Memory B cell (primary cell): ENCODE data around the gene ABCG8.

Source experiments
- ATAC-seq: fragments of 150-1000 bp; cut with Tn5 transposase; 2 replicates; pipeline ENCODE4 v1.10.0; 2021; ENCODE audit warnings: low read depth, mild to moderate bottlenecking, moderate library complexity
- DNase-seq, 2 donors: peaks; one replicate each; pipeline ENCODE4 v3.0.0; 2022; ENCODE audit warnings: low spot score in 2 of 2
- H3K27ac Mint-ChIP-seq: one replicate; pipeline ENCODE4 v1.8.0; 2022; ENCODE audit warnings: mild to moderate bottlenecking, moderate library complexity, mixed read lengths
- H3K27me3 Mint-ChIP-seq: one replicate; pipeline ENCODE4 v1.8.0; 2022; ENCODE audit warnings: mixed read lengths
- H3K36me3 Mint-ChIP-seq: one replicate; pipeline ENCODE4 v1.8.0; 2022; ENCODE audit warnings: mild to moderate bottlenecking, mixed read lengths
- H3K4me1 Mint-ChIP-seq: one replicate; pipeline ENCODE4 v1.8.0; 2022; ENCODE audit warnings: mixed read lengths
- H3K4me3 Mint-ChIP-seq: one replicate; pipeline ENCODE4 v1.8.0; 2022; ENCODE audit warnings: mild to moderate bottlenecking, moderate library complexity, mixed read lengths
- H3K9me3 Mint-ChIP-seq: one replicate; pipeline ENCODE4 v1.8.0; 2022; ENCODE audit warnings: mixed read lengths

The ABCG8 gene

GRCh38 chr2:43839776-43840564 lies 1.2 kb downstream of the ABCG8 start:
- Mint-ChIP-seq H3K27ac (no peak overlapping the region), H3K36me3 (no peaks in the 10 kb centered on the region), H3K4me1 (no peaks in the 10 kb centered on the region), H3K4me3 (no peak overlapping the region), H3K9me3 (no peaks in the 10 kb centered on the region), H3K27me3 (peaks cover 7% of the 10 kb centered on the region)
- ATAC-seq, result no peak
- no peak for DNase-seq

GRCh38 chr2:43840965-43841364 lies 2.2 kb downstream of the ABCG8 start:
- no peaks in the 10 kb centered on the region for H3K36me3 Mint-ChIP-seq
- H3K27me3 Mint-ChIP-seq, result peaks cover 5% of the 10 kb centered on the region
- no peak for DNase-seq
- H3K9me3 Mint-ChIP-seq, result no peaks in the 10 kb centered on the region
- no peak overlapping the region for H3K27ac Mint-ChIP-seq
- ATAC-seq, result no peak
- no peak overlapping the region for H3K4me3 Mint-ChIP-seq
- no peaks in the 10 kb centered on the region for H3K4me1 Mint-ChIP-seq

- no peaks in the 10 kb centered on the region for H3K4me1 Mint-ChIP-seq
- peaks cover 5% of the 10 kb centered on the region for H3K27me3 Mint-ChIP-seq
- ATAC-seq (no peak), DNase-seq (no peak)
- H3K9me3 Mint-ChIP-seq, result no peaks in the 10 kb centered on the region
- no peak overlapping the region for H3K4me3 Mint-ChIP-seq
- H3K36me3 Mint-ChIP-seq, result no peaks in the 10 kb centered on the region
- H3K27ac Mint-ChIP-seq, result no peak overlapping the region
Measured at GRCh38 chr2:43841949-43842865, 3.4 kb downstream of the ABCG8 start.

GRCh38 chr2:43842866-43843226 lies 4.1 kb downstream of the ABCG8 start:
- Mint-ChIP-seq H3K27ac (no peak overlapping the region), H3K4me1 (no peaks in the 10 kb centered on the region), H3K27me3 (peaks cover 5% of the 10 kb centered on the region), H3K4me3 (no peak overlapping the region), H3K9me3 (no peaks in the 10 kb centered on the region), H3K36me3 (no peaks in the 10 kb centered on the region)
- no peak for ATAC-seq
- DNase-seq, result no peak

GRCh38 chr2:43845181-43845580 lies 6.4 kb downstream of the ABCG8 start:
- no peak overlapping the region for H3K4me3 Mint-ChIP-seq
- no peak overlapping the region for H3K27ac Mint-ChIP-seq
- no peak for DNase-seq
- H3K36me3 Mint-ChIP-seq, result no peaks in the 10 kb centered on the region
- H3K9me3 Mint-ChIP-seq, result no peaks in the 10 kb centered on the region
- no peak for ATAC-seq
- peaks cover 1% of the 10 kb centered on the region for H3K27me3 Mint-ChIP-seq
- no peaks in the 10 kb centered on the region for H3K4me1 Mint-ChIP-seq

- ATAC-seq (no peak), DNase-seq (no peak)
- no peak overlapping the region for H3K4me3 Mint-ChIP-seq
- H3K27me3 Mint-ChIP-seq, result peaks cover 5% of the 10 kb centered on the region
- no peaks in the 10 kb centered on the region for H3K4me1 Mint-ChIP-seq
- no peaks in the 10 kb centered on the region for H3K36me3 Mint-ChIP-seq
- H3K27ac Mint-ChIP-seq, result no peak overlapping the region
- H3K9me3 Mint-ChIP-seq, result no peaks in the 10 kb centered on the region
Measured at GRCh38 chr2:43846140-43846793, 7.5 kb downstream of the ABCG8 start.

- H3K9me3 Mint-ChIP-seq, result no peaks in the 10 kb centered on the region
- no peaks in the 10 kb centered on the region for H3K36me3 Mint-ChIP-seq
- no peak for DNase-seq
- no peak overlapping the region for H3K4me3 Mint-ChIP-seq
- H3K27me3 Mint-ChIP-seq, result peaks cover 7% of the 10 kb centered on the region
- ATAC-seq, result peak; percentile 59
- H3K4me1 Mint-ChIP-seq, result no peaks in the 10 kb centered on the region
- no peak overlapping the region for H3K27ac Mint-ChIP-seq
Measured at GRCh38 chr2:43848214-43848613, 9.4 kb downstream of the ABCG8 start.

- Mint-ChIP-seq H3K9me3 (no peaks in the 10 kb centered on the region), H3K27me3 (peaks cover 12% of the 10 kb centered on the region), H3K36me3 (no peaks in the 10 kb centered on the region), H3K4me3 (no peak overlapping the region), H3K4me1 (no peaks in the 10 kb centered on the region), H3K27ac (no peak overlapping the region)
- ATAC-seq, result no peak
- no peak for DNase-seq
Measured at GRCh38 chr2:43851011-43851980, 12.5 kb downstream of the ABCG8 start.

- no peak for ATAC-seq
- no peaks in the 10 kb centered on the region for H3K9me3 Mint-ChIP-seq
- no peak overlapping the region for H3K27ac Mint-ChIP-seq
- no peaks in the 10 kb centered on the region for H3K36me3 Mint-ChIP-seq
- H3K27me3 Mint-ChIP-seq, result peaks cover 14% of the 10 kb centered on the region
- no peak for DNase-seq
- H3K4me1 Mint-ChIP-seq, result no peaks in the 10 kb centered on the region
- no peak overlapping the region for H3K4me3 Mint-ChIP-seq
Measured at GRCh38 chr2:43852196-43852730, 13.5 kb downstream of the ABCG8 start.

- Mint-ChIP-seq H3K27me3 (peaks cover 18% of the 10 kb centered on the region), H3K27ac (no peak overlapping the region), H3K4me3 (no peak overlapping the region), H3K4me1 (no peaks in the 10 kb centered on the region), H3K9me3 (no peaks in the 10 kb centered on the region), H3K36me3 (no peaks in the 10 kb centered on the region)
- ATAC-seq, result no peak
- DNase-seq, result no peak
Measured at GRCh38 chr2:43853141-43854081, 14.6 kb downstream of the ABCG8 start.

GRCh38 chr2:43854671-43855070 lies 15.9 kb downstream of the ABCG8 start:
- no peaks in the 10 kb centered on the region for H3K36me3 Mint-ChIP-seq
- ATAC-seq, result no peak
- H3K27ac Mint-ChIP-seq, result no peak overlapping the region
- no peak overlapping the region for H3K4me3 Mint-ChIP-seq
- no peak for DNase-seq
- no peaks in the 10 kb centered on the region for H3K9me3 Mint-ChIP-seq
- H3K27me3 Mint-ChIP-seq, result peaks cover 23% of the 10 kb centered on the region
- no peaks in the 10 kb centered on the region for H3K4me1 Mint-ChIP-seq

- Mint-ChIP-seq H3K36me3 (no peaks in the 10 kb centered on the region), H3K4me1 (no peaks in the 10 kb centered on the region), H3K4me3 (no peak overlapping the region), H3K27ac (no peak overlapping the region), H3K9me3 (no peaks in the 10 kb centered on the region), H3K27me3 (peaks cover 26% of the 10 kb centered on the region)
- no peak for DNase-seq
- no peak for ATAC-seq
Measured at GRCh38 chr2:43855292-43855691, 16.5 kb downstream of the ABCG8 start.
